ENCODE measurements around the gene KRT86.
"Not testable (repeated sequence)": the region's sequence is repeated elsewhere in the genome, so short reads cannot be mapped to it uniquely, and the experiment has no call there.

Gene KRT86

GRCh38 chr12:52290483-52291134, 16.2 kb downstream of the KRT86 start:
- DNase-seq (ENCODE audit: extremely low read depth in 1 of 2, low read depth in 1 of 2), result not testable (repeated sequence)

DNA sequence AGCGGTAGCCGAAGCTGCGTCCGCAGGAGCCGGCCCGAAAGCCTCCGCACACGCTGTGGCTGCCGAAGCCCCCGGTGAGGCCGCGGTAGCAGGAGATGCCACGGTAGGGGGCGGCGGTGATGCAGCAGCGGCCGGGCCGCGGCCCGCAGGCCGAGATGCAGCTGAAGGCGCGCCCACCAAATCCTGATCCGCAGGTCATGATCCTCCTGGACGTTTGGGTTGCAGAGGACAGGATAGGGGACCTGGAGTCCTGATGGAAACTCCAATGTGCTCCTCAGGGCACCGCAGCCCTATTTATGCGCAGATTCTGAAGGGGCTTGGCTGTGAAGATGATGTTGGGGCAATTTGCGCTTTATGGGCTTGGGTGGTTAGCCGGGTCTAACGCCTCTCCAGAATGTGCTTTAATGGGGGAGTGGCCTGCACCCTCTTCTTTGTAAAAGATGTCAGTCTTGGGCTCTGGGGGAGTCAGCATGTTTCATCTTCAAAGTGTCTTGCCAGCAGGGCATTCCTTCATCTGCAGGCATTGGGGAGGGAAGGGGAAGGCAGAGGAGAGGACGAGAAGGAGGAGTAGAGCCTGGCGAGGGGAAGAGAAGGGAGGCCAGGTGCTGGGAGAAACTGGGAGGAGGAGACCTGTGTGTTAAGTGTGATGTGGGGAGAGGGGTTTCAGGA, 17.0 kb downstream of the KRT86 start, which contains the start of gene KRT81:
Gene KRT81 (minus strand): TSS at position 268 of the 669 bp plus-strand sequence. CDS start 69 bp downstream, at position 199.
- no peak for DNase-seq (ENCODE audit: extremely low read depth in 1 of 2, low read depth in 1 of 2)

DNA sequence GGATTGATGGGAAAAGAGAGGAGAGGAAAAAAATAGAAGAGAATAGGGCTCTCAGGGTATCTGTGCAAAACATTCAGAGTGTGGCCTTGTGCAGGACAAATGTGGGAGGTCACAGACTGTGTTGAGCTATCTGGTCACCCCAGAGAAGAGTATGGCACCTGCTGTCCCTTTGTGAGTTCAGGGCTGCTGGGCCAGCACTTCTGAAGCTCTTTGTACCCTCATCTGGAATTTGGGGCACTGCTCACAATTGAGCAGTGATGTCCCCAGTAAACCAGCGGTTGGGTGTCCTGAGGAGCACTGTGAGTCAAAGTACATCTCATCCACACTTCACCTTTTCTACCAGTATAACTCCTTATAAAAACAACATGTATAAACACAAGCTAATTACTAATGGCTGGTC, 19.5 kb downstream of the KRT86 start:
- DNase-seq (ENCODE audit: extremely low read depth in 1 of 2, low read depth in 1 of 2), result no peak

GRCh38 chr12:52294803-52295202, 20.4 kb downstream of the KRT86 start:
- no peak for DNase-seq (ENCODE audit: extremely low read depth in 1 of 2, low read depth in 1 of 2)

DNA sequence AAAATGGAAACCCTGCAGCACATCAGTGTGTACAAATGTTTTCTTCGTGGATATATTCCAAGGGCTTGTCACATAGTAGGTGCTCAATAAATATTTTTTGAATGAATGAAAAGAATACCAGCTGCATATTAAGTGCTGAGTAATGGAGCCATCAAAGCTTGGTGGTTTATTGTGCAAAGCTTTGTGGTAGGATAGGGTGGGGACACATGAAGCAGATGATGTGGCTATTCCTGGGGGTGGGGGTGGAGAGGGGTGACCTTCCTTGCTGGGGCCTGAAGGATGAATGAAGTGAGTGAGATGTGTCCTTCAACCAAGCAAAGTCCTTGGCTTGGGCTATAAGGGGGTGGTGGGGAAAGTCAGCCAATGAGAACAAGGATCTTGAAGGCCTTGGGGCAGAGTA, 21.2 kb downstream of the KRT86 start:
- no peak for DNase-seq (ENCODE audit: extremely low read depth in 1 of 2, low read depth in 1 of 2)

DNA sequence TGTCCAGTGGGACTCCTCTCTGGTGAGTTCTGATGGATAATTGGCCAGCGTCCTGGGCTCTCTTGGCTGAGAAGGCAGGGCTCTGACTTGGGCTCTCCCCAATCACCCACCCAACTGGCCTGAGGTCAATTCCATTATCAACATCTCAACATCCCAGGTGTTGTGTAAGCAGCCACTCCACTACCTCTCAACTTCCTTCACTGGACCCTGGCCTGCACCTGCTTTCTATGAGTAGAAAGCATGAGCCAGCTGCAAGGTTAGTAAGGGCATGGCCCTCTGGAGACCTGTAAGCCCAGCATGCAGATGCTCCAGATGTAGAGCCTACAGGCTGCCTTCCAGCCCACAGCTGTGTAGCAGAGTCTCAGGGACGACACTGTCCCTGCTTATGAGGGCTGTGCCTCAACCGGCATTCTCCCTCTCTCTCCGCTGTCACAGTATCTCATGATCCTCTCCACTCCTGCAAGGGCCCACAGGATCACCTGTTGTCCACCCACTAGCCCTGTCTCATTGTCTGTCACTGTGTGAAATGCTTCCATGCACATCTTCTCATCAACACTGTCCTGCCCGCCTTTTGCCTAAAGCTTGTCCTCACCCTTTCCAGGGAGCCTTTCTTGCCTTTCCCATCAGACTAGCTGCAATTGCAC, 22.2 kb downstream of the KRT86 start:
- DNase-seq (ENCODE audit: extremely low read depth in 1 of 2, low read depth in 1 of 2), result no peak

GRCh38 chr12:52298677-52299190, 24.3 kb downstream of the KRT86 start:
- DNase-seq (ENCODE audit: extremely low read depth in 1 of 2, low read depth in 1 of 2), result no peak

GRCh38 chr12:52300796-52301691, 26.6 kb downstream of the KRT86 start:
- DNase-seq (ENCODE audit: extremely low read depth in 1 of 2, low read depth in 1 of 2), result no peak

DNA sequence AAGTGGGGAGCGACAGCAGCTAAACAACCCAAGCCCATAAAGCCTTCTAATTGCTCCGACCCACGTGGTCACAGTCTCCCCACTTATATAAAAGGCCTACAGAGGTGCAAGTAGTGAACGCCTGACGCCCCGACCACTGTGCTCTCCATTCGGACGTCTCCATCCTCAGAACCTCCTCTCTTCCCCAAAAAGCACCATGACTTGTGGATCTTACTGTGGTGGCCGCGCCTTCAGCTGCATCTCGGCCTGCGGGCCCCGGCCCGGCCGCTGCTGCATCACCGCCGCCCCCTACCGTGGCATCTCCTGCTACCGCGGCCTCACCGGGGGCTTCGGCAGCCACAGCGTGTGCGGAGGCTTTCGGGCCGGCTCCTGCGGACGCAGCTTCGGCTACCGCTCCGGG, 27.3 kb downstream of the KRT86 start:
- DNase-seq (ENCODE audit: extremely low read depth in 1 of 2, low read depth in 1 of 2), result not testable (repeated sequence)

- DNase-seq (ENCODE audit: extremely low read depth in 1 of 2, low read depth in 1 of 2), result not testable (repeated sequence)
Observed at GRCh38 chr12:52302242-52302914, 27.9 kb downstream of the KRT86 start.

- peak in 1 of 2 donors; percentile 11 for DNase-seq (ENCODE audit: extremely low read depth in 1 of 2, low read depth in 1 of 2)
Observed at GRCh38 chr12:52304941-52305411, 30.5 kb downstream of the KRT86 start.

DNA sequence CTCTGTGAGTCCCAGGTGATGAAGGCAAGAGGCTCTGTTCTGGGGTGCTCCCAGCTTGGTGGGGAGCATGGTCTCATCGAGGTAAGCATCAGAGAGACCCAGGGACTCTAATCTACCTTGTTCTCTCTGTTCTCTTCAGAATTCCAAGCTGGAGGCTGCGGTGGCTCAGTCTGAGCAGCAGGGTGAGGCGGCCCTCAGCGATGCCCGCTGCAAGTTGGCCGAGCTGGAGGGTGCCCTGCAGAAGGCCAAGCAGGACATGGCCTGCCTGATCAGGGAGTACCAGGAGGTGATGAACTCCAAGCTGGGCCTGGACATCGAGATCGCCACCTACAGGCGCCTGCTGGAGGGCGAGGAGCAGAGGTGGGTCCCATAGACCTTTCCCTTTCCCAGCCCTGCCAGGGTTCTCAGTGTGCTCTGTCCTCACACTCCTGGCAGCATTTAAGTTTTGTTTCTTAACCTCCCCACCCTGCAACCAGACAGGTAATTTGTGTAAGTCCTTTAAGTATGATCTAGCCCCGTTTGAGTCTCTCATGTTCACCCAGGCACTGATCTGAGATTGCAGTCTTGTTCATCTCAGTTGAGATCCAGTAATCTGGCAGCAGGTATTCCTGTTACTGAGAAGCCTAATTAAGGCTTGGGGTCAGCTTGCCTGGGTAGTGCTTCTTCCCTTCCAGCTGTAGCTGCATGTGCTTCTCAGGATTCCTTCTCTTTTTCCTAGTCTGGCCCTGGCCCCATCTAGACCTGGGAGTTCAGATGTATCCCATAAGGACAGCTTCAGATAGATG, 31.7 kb downstream of the KRT86 start:
- no peak for DNase-seq (ENCODE audit: extremely low read depth in 1 of 2, low read depth in 1 of 2)

- DNase-seq (ENCODE audit: extremely low read depth in 1 of 2, low read depth in 1 of 2), result no peak
Observed at GRCh38 chr12:52306731-52307130, 32.3 kb downstream of the KRT86 start.

DNA sequence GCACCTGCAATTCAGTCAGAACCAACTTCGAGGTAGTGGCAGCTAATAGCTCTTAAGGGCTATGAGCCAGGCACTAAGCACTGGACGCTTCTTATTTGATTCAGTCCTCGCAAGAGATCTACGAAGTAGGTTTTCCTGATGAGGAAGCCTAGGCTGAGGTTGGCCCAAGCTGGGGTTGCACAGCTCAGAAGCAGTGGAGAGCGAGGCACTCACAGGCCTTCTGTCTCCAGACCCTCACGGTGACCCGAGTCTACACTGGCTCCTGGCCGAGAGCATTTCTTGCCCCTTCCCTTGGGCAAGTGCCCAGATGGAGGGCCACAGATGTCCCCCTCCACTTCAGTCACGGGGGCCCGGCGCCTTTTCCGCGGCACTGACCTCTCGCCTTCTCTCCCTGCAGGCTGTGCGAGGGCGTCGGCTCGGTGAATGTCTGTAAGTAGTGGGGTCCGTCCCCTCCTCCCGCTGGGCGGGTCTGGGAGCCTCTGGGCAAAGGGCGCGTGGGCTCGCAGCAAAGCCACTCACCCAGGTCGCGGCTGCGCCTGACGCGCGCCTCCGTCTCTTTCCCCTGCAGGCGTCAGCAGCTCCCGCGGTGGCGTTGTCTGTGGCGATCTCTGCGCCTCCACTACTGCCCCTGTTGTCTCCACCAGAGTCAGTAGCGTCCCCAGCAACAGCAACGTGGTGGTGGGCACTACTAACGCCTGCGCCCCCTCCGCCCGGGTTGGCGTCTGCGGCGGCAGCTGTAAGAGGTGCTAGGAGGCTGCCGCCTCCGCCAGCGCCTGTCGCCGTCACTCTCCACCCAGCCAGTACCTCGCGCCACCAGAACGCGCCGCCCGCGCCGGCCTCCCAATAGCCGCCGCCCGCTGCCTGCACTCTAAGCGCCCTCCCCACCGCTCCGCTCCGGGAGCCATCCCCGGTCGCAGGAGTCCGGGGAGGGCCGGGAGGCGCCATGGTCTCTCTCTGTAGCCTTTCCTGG, 33.7 kb downstream of the KRT86 start:
- DNase-seq (ENCODE audit: extremely low read depth in 1 of 2, low read depth in 1 of 2), result peak; percentile 18 to 33

DNA sequence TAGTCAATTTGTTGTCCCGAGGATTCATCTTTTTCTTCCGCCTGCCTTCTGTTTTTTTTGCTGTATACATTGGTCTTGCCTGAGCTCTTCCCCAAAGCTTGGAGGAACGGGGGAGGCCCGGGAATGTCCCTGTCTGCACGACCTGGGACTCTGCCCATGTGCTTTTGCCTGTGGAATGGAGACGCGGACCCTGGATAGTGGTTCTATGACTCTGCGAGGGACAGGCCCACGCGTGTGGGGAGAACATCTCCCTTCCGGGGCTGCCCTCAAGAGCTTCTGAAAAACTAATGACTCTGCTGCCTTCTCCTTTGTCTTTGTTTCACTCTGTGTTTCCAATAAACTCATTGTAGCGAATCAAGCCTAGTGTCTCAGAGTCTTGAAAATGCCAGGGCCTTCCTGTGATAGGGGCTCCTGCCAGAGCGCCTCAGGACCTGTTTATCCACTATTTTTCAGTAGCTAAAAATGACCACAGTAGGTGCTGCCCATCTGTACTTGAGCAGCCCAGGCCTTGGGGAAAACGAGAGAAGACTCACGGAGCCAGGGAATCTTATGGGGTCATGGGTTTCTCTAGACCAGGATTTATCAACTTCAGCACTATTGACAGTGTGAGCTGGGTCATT, 34.5 kb downstream of the KRT86 start:
- DNase-seq (ENCODE audit: extremely low read depth in 1 of 2, low read depth in 1 of 2), result no peak

- DNase-seq (ENCODE audit: extremely low read depth in 1 of 2, low read depth in 1 of 2), result no peak
Observed at GRCh38 chr12:52310622-52311284, 36.3 kb downstream of the KRT86 start.

DNA sequence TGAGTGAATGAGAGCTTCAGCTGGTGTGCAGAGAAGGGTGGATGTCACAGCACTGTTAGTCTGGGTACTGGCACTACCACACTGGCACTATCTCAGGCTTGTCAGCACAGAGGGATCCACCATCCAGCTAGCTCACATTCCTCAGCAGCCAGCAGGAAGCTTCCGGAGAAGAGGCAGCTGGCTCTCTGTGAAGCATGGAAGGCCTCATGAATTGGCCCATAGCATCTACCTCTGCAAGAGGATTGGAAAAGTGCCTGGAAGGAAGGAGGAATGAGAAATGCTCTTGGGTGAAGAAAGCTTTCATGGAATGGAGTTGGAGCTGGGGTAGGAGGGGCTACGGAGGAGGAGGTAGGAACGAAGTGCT, 36.8 kb downstream of the KRT86 start:
- no peak for DNase-seq (ENCODE audit: extremely low read depth in 1 of 2, low read depth in 1 of 2)

All from stimulated activated CD8-positive, alpha-beta memory T cell treated with anti-CD3 and anti-CD28 coated beads, Interleukin-7, amount 100 ng/mL, for 48 hours (primary cell).